Loucy (cell line): ENCODE measurements around the gene CPPED1.
"Not testable (repeated sequence)": the region's sequence is repeated elsewhere in the genome, so short reads cannot be mapped to it uniquely, and the experiment has no call there.

Experiments used
- EZH2phosphoT487 ChIP-seq: fragments of 200-600 bp; IDR thresholded peaks from 2 replicates; pipeline ENCODE4 v1.6.1; 2018; ENCODE audit warnings: antibody characterized with exemption, mild to moderate bottlenecking, moderate library complexity, borderline replicate concordance
- TF ChIP-seq, protein P1 (sequence below): fragments of 200-600 bp; sonication (generic); conservative IDR thresholded peaks from 2 replicates; pipeline ENCODE4 v1.5.1; 2014; ENCODE audit warnings: mild to moderate bottlenecking, antibody characterized with exemption, low read length

DNA sequence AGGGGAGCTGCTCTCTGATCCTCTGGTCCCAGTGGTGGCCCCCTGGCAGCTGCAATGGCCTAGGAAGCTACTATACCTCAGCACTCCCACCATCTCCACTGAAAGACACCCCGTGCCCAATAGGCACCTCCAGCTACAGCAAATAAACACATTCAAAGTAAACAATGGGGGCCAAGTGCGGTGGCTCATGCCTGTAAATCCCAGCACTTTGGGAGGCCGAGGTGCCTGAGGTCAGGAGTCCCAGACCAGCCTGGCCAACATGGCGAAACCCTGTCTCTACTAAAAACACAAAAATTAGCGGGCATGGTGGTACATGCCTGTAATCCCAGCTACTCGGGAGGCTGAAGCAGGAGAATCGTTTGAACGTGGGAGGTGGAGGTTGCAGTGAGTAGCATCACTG lies 3.7 kb downstream of the CPPED1 start:
- TF ChIP-seq, protein P1, sequence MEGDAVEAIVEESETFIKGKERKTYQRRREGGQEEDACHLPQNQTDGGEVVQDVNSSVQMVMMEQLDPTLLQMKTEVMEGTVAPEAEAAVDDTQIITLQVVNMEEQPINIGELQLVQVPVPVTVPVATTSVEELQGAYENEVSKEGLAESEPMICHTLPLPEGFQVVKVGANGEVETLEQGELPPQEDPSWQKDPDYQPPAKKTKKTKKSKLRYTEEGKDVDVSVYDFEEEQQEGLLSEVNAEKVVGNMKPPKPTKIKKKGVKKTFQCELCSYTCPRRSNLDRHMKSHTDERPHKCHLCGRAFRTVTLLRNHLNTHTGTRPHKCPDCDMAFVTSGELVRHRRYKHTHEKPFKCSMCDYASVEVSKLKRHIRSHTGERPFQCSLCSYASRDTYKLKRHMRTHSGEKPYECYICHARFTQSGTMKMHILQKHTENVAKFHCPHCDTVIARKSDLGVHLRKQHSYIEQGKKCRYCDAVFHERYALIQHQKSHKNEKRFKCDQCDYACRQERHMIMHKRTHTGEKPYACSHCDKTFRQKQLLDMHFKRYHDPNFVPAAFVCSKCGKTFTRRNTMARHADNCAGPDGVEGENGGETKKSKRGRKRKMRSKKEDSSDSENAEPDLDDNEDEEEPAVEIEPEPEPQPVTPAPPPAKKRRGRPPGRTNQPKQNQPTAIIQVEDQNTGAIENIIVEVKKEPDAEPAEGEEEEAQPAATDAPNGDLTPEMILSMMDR: not testable (repeated sequence)
- TF ChIP-seq EZH2phosphoT487: not testable (repeated sequence)
